Type B pancreatic cell (in vitro differentiated cells): Measurements from ENCODE around the gene MPZ. TPM values are rescaled to one million over a fixed set of nuclear protein-coding genes. Genes with fewer than 3 reads are reported as not detected.

ENCODE experiments used
- DNase-seq: peaks from one replicate; pipeline ENCODE4 v3.0.0; 2021; ENCODE audit warnings: mixed read lengths; ENCODE audit not compliant: unreplicated experiment; ENCODE audit errors: extremely low spot score
- H3K27ac Mint-ChIP-seq: 2 replicates; pipeline ENCODE4 v1.8.0; 2021; ENCODE audit warnings: mild to moderate bottlenecking, mixed read lengths
- H3K27me3 Mint-ChIP-seq: 2 replicates; pipeline ENCODE4 v1.8.0; 2021; ENCODE audit warnings: mixed read lengths
- H3K36me3 Mint-ChIP-seq: 2 replicates; pipeline ENCODE4 v1.8.0; 2021; ENCODE audit warnings: mixed read lengths
- H3K4me1 Mint-ChIP-seq: one replicate; pipeline ENCODE4 v1.8.0; 2021; ENCODE audit warnings: mixed read lengths; ENCODE audit not compliant: unreplicated experiment
- H3K4me3 Mint-ChIP-seq: 2 replicates; pipeline ENCODE4 v1.8.0; 2021; ENCODE audit warnings: mild to moderate bottlenecking, mixed read lengths
- H3K9me3 Mint-ChIP-seq: 2 replicates; pipeline ENCODE4 v1.8.0; 2021; ENCODE audit warnings: mixed read lengths
- CTCF ChIP-seq: fragments of 200-600 bp; sonication (generic); conservative IDR thresholded peaks from 2 replicates; pipeline ENCODE4 v1.5.0; 2021; ENCODE audit warnings: antibody characterized with exemption, mild to moderate bottlenecking
- total RNA-seq: library from RNA; stranded (reverse); gene quantifications from 2 replicates; pipeline ENCODE4 v1.2.1, GENCODE V29; 2021; ENCODE audit warnings: low replicate concordance

MPZ gene
- total RNA-seq, 1 donor from 2014 or later = 3.6 TPM

DNA sequence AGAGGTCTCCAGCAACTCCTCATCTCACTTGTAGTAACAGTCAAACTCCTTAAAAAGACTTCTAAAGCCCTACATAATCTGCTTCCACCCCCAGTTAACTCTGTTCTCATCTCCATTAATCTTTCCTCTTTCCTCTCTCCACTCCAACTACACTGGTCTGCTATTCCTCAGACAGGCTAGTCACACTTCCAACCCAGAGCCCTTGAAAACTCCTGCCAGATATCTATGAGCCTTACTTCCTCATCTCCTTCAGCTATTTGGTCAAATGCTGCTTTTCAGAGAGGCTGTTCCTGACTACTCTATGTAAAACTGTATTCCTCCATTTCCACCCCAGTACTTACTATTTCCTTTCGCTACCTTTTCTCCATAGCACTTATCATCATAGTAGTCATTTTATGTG, 26.8 kb downstream of the MPZ start:
- Mint-ChIP-seq H3K4me3 (no peak overlapping the region), H3K9me3 (no peaks in the 10 kb centered on the region), H3K36me3 (no peaks in the 10 kb centered on the region), H3K4me1 (peaks cover 11% of the 10 kb centered on the region), H3K27ac (no peak overlapping the region), H3K27me3 (peaks cover 48% of the 10 kb centered on the region)
- no peak for TF ChIP-seq CTCF
- DNase-seq = no peak

- peaks cover 33% of the 10 kb centered on the region for H3K27me3 Mint-ChIP-seq
- no peak overlapping the region for H3K4me3 Mint-ChIP-seq
- H3K27ac Mint-ChIP-seq = no peak overlapping the region
- H3K4me1 Mint-ChIP-seq = no peaks in the 10 kb centered on the region
- TF ChIP-seq CTCF = no peak
- H3K9me3 Mint-ChIP-seq = no peaks in the 10 kb centered on the region
- DNase-seq = no peak
- H3K36me3 Mint-ChIP-seq = no peaks in the 10 kb centered on the region
Observed at GRCh38 chr1:161274874-161275273, 34.9 kb downstream of the MPZ start.

DNA sequence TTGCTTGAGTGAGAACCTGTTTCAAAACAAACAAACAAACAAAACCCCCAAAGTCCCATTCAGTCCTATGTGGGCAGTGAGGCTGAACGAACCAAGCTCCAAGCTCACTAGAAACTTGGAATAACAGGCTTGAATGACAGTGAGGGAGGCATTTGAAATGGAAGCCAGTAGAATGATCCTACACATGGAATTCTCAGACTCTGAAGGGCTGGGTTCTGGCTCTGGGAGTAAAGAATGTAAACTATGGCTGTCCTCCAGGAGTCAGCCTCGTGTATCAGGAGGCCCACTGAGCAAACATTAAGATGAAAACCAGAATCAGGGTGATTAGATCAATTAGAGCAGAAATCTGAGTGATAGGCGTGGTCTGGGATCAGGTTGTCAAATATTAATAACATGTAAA, 36.4 kb downstream of the MPZ start:
- no peak for TF ChIP-seq CTCF
- Mint-ChIP-seq H3K4me3 (no peak overlapping the region), H3K27ac (no peak overlapping the region), H3K9me3 (no peaks in the 10 kb centered on the region), H3K27me3 (peaks cover 25% of the 10 kb centered on the region), H3K36me3 (no peaks in the 10 kb centered on the region), H3K4me1 (no peaks in the 10 kb centered on the region)
- DNase-seq = no peak

GRCh38 chr1:161267321-161267720, 42.4 kb downstream of the MPZ start:
- TF ChIP-seq CTCF = no peak
- Mint-ChIP-seq H3K36me3 (no peaks in the 10 kb centered on the region), H3K27me3 (peaks cover 7% of the 10 kb centered on the region), H3K9me3 (no peaks in the 10 kb centered on the region), H3K4me3 (no peak overlapping the region), H3K27ac (no peak overlapping the region), H3K4me1 (peaks cover 9% of the 10 kb centered on the region)
- DNase-seq = no peak

GRCh38 chr1:161266836-161267235, 42.9 kb downstream of the MPZ start:
- no peak for TF ChIP-seq CTCF
- no peak overlapping the region for H3K4me3 Mint-ChIP-seq
- H3K36me3 Mint-ChIP-seq = no peaks in the 10 kb centered on the region
- no peaks in the 10 kb centered on the region for H3K9me3 Mint-ChIP-seq
- DNase-seq = no peak
- peaks cover 9% of the 10 kb centered on the region for H3K27me3 Mint-ChIP-seq
- peaks cover 9% of the 10 kb centered on the region for H3K4me1 Mint-ChIP-seq
- no peak overlapping the region for H3K27ac Mint-ChIP-seq

DNA sequence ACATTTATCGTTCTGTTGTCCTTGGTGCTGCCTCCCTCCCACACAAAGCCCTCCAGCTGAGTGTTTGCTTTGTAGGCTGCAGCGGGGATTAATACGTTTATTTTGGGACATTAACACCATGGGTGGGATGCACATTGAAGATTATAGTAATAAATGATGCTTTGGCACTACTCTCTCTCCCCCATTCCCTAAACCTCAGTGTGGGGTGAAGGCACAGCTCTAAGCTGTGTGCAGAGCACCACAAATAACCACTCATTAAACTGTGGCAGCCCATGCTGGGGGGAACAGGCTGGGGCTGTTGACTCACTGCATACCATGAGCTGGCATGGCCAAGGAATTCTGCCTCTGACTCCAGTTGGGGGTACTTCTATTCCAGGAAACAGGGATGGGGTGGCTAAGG, 43.6 kb downstream of the MPZ start:
- no peak for DNase-seq
- TF ChIP-seq CTCF = no peak
- Mint-ChIP-seq H3K9me3 (no peaks in the 10 kb centered on the region), H3K27me3 (peaks cover 15% of the 10 kb centered on the region), H3K27ac (no peak overlapping the region), H3K4me3 (no peak overlapping the region), H3K36me3 (no peaks in the 10 kb centered on the region), H3K4me1 (peaks cover 14% of the 10 kb centered on the region)
